Measurements from ENCODE around the gene GDF3. TPM values are rescaled to one million over a fixed set of nuclear protein-coding genes. Genes with fewer than 3 reads are reported as not detected.

Gene GDF3
- polyA plus RNA-seq, 2 of the 4 experiments (the other 2 are of a cell fraction): not detected

DNA sequence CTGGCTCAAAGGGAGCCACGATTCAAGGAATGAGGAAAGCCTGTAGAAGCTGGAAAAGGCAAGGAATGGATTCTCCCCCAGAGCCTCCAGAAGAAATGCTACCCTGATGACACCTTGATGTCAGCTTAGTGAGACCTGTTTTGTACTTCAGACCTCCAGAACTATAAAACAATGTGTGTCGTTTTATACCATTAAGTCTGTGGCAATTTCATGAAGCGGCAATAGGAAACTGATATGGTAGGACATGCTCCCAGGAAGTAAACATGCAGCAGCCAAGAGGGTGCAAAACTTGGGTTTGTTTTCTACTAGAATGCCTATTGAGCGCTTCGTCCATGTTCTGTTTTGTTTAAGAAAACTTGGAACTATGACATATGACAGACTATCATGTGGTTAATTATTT lies 27.4 kb downstream of the GDF3 start (continued):
- no peak for TF ChIP-seq E2F6 (IDR thresholded peaks at IDR 0.05; ENCODE audit: borderline replicate concordance, low read depth)

DNA sequence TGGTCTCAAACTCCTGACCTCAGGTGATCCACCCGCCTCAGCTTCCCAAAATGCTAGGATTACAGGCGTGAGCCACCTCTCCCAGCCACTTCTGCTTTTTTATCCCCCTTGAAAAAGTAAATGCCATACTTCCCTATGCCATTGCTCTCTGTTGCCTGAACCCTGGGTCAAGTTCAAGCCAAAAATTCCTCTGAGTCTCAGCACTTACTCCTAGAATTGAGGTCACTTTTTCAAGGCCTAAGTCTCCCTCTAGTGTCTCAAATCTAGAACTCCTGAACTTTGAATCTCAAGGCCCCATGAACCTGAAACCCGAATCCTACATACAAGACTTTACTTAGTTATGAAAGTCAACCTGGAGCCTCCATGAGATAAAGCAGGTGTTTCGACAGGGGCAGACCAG lies 28.4 kb downstream of the GDF3 start:
- FAIRE-seq (no peak), DNase-seq (ENCODE audit: low read depth in 1 of 2, low spot score in 1 of 2) (peak; percentile 26 to 31), ATAC-seq (peak; percentile 62 to 71; a peak in 5 of 6 replicates)
- ChIA-PET POLR2A (no interaction called here), CTCF (interaction anchor here (1.7 to 1.8 kb wide), 2 partner anchors 10 to 21 kb away, joined by 5 to 7 read pairs; no protein-coding TSS in a partner anchor)
- H3K4me3 ChIP-seq: no peak overlapping the region
- H3K4me2 ChIP-seq: no peak overlapping the region
- no peaks in the 10 kb centered on the region for H3K9me3 ChIP-seq
- no peak overlapping the region for H3K27ac ChIP-seq
- no peak for TF ChIP-seq E2F6 (IDR thresholded peaks at IDR 0.05; ENCODE audit: borderline replicate concordance, low read depth)
- no peak for TF ChIP-seq NR3C1 (IDR thresholded peaks at IDR 0.05)
- no peak for TF ChIP-seq MAZ (IDR thresholded peaks at IDR 0.05; ENCODE audit: borderline replicate concordance, low read depth, low read length)
- TF ChIP-seq BCL3 (IDR thresholded peaks at IDR 0.05): no peak
- no peak for TF ChIP-seq EP300 (IDR thresholded peaks at IDR 0.05)
- no peak for TF ChIP-seq SMC3 (IDR thresholded peaks at IDR 0.05)
- no peak for TF ChIP-seq RFX5 (IDR thresholded peaks at IDR 0.05)
- no peak for TF ChIP-seq HOXB5 (CRISPR knock-in tag; IDR thresholded peaks at IDR 0.05)
- TF ChIP-seq ELK1 (IDR thresholded peaks at IDR 0.05; ENCODE audit: low read depth, low read length): no peak
- no peak for TF ChIP-seq SREBF2 (IDR thresholded peaks at IDR 0.05)
- TF ChIP-seq MYC (IDR thresholded peaks at IDR 0.05; ENCODE audit: borderline replicate concordance, low read length): no peak
- no peak for TF ChIP-seq ESRRA (IDR thresholded peaks at IDR 0.05; ENCODE audit: borderline replicate concordance, low read length)
- no peak for TF ChIP-seq CBX8 (IDR thresholded peaks at IDR 0.05)
- no peak for TF ChIP-seq KDM5A (IDR thresholded peaks at IDR 0.05)
- no peak for TF ChIP-seq ZC3H11A (IDR thresholded peaks at IDR 0.05)
- no peak for TF ChIP-seq JUN (IDR thresholded peaks at IDR 0.05)
- TF ChIP-seq RNF2 (IDR thresholded peaks at IDR 0.05; ENCODE audit: borderline replicate concordance, low read depth): no peak
- no peak for TF ChIP-seq HDAC2 (IDR thresholded peaks at IDR 0.05)
- 57% methylated on average over 4 of the region's 4 CpGs for WGBS (ENCODE audit: missing lambda C conversion rate)
- no peaks in the 10 kb centered on the region for H3K4me1 ChIP-seq

- ChIA-PET CTCF (interaction anchor here (0.6 to 1.7 kb wide), 3 partner anchors 10 to 166 kb away, joined by 3 to 7 read pairs (median 4); no protein-coding TSS in a partner anchor), POLR2A (no interaction called here)
- Histone ChIP-seq H3K4me1 (no peaks in the 10 kb centered on the region), H3K4me3 (no peak overlapping the region), H3K4me2 (no peak overlapping the region), H3K9me3 (no peaks in the 10 kb centered on the region), H3K27ac (no peak overlapping the region)
- TF ChIP-seq KDM5A (IDR thresholded peaks at IDR 0.05) (no peak), MAFK (IDR thresholded peaks at IDR 0.05; ENCODE audit: partially characterized antibody) (peak; percentile 20)
- DNase-seq (ENCODE audit: low read depth in 1 of 2, low spot score in 1 of 2) (no peak), FAIRE-seq (no peak), ATAC-seq (no peak)
- 80% methylated on average over 5 of the region's 5 CpGs for WGBS (ENCODE audit: missing lambda C conversion rate)
Observed at GRCh38 chr12:7666595-7666994, 29.0 kb downstream of the GDF3 start.

DNA sequence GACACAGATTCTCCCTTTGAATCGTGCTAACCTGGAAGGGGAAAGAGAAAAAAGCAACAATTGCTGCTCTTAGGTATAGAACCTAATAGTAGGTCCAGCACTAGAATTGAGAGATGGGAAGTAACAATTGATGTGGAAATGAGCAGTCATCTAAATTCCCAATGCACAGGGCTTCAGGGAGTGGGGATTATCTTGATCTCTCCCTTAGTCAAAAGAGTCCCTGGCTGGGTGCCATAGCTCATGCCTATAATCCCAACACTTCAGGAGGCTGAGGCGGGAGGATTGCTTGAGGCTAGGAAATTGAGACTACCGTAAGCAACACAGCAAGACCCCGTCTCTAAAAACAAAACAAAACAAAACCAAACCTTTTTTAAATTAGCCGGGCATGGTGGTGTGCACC lies 33.8 kb downstream of the GDF3 start:
- TF ChIP-seq ZSCAN20 (CRISPR knock-in tag; IDR thresholded peaks at IDR 0.05) (no peak), RFX5 (IDR thresholded peaks at IDR 0.05) (no peak), CBX8 (IDR thresholded peaks at IDR 0.05) (no peak), BHLHE40 (IDR thresholded peaks at IDR 0.05; ENCODE audit: low read depth, low read length) (no peak), PHF8 (IDR thresholded peaks at IDR 0.05; ENCODE audit: borderline replicate concordance, low read depth) (no peak), RNF2 (IDR thresholded peaks at IDR 0.05; ENCODE audit: borderline replicate concordance, low read depth) (no peak), EP300 (IDR thresholded peaks at IDR 0.05) (no peak), EHF (CRISPR knock-in tag; IDR thresholded peaks at IDR 0.05) (no peak), ZFP36 (IDR thresholded peaks at IDR 0.05; ENCODE audit: borderline replicate concordance, partially characterized antibody) (no peak), HOXA7 (CRISPR knock-in tag; IDR thresholded peaks at IDR 0.05) (no peak), FOXS1 (CRISPR knock-in tag; IDR thresholded peaks at IDR 0.05) (no peak), KDM5A (IDR thresholded peaks at IDR 0.05) (no peak)
- no peak for FAIRE-seq
- ChIA-PET POLR2A (no interaction called here), CTCF (interaction anchor here (0.7 kb wide), 1 partner anchor 748 kb away, joined by 3 read pairs; no protein-coding TSS in a partner anchor)
- Histone ChIP-seq H3K4me1 (no peaks in the 10 kb centered on the region), H3K27ac (no peak overlapping the region), H3K9me3 (no peaks in the 10 kb centered on the region), H3K4me2 (no peak overlapping the region), H3K4me3 (no peak overlapping the region)
- 69% methylated on average over 5 of the region's 5 CpGs for WGBS (ENCODE audit: missing lambda C conversion rate)
- DNase-seq (ENCODE audit: low read depth in 1 of 2, low spot score in 1 of 2): no peak
- no peak for ATAC-seq
